ENCODE measurements around the gene TBC1D4. TPM values are rescaled to one million over a fixed set of nuclear protein-coding genes. Genes with fewer than 3 reads are reported as not detected.

Gene TBC1D4
- total RNA-seq, 1 donor from 2014 or later = 4.8 TPM

DNA sequence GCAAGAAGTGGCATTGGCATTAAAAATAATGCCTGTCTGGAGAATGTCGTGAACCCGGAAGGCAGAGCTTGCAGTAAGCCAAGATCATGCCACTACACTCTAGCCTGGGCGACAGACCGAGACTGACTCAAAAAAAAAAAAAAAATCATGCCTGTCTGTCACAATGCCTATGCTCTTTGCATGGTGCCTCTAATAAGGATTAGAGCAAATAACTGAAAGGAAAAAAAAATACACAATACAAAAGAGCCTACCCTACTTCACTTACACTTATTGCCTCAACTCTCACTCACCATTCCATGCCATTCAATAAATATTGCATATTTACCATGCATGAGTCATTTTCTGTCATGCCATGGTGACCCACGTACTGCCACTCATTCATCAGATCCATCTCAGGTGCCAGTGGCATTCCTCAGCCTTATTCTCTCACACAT, 49.1 kb downstream of the TBC1D4 start:
- peaks cover 1% of the 10 kb centered on the region for H3K9me3 Mint-ChIP-seq (ENCODE audit: unreplicated experiment)
- no peak overlapping the region for H3K27ac Mint-ChIP-seq (ENCODE audit: unreplicated experiment)
- no peak overlapping the region for H3K4me3 Mint-ChIP-seq (ENCODE audit: unreplicated experiment)
- H3K4me1 Mint-ChIP-seq (ENCODE audit: low read depth, unreplicated experiment) = peaks cover 4% of the 10 kb centered on the region
- DNase-seq = no peak
- H3K36me3 Mint-ChIP-seq (ENCODE audit: unreplicated experiment) = no peaks in the 10 kb centered on the region
- H3K27me3 Mint-ChIP-seq (ENCODE audit: unreplicated experiment) = no peaks in the 10 kb centered on the region
- TF ChIP-seq, protein P1, sequence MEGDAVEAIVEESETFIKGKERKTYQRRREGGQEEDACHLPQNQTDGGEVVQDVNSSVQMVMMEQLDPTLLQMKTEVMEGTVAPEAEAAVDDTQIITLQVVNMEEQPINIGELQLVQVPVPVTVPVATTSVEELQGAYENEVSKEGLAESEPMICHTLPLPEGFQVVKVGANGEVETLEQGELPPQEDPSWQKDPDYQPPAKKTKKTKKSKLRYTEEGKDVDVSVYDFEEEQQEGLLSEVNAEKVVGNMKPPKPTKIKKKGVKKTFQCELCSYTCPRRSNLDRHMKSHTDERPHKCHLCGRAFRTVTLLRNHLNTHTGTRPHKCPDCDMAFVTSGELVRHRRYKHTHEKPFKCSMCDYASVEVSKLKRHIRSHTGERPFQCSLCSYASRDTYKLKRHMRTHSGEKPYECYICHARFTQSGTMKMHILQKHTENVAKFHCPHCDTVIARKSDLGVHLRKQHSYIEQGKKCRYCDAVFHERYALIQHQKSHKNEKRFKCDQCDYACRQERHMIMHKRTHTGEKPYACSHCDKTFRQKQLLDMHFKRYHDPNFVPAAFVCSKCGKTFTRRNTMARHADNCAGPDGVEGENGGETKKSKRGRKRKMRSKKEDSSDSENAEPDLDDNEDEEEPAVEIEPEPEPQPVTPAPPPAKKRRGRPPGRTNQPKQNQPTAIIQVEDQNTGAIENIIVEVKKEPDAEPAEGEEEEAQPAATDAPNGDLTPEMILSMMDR (IDR thresholded peaks at IDR 0.05; ENCODE audit: partially characterized antibody, unreplicated experiment) = no peak

DNA sequence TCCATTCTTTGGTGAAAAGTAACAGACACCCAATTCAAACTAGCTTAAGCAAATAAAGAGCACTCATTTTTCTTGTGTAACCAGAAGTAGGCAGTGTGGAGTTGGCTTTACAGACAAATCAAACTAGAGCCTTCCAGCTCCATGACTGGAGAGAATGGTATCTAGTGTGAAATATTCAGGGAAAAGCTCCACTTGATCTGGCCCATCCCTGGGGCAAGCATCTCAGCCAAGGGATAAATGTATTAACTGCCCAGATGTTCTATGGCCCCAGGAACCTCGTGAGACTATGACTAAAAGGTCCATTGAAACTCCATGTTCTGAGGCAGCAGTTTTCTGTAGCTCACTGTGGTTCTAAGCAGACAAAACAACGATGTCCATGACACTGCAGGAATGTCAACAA, 49.9 kb downstream of the TBC1D4 start:
- H3K27me3 Mint-ChIP-seq (ENCODE audit: unreplicated experiment) = no peaks in the 10 kb centered on the region
- peaks cover 1% of the 10 kb centered on the region for H3K9me3 Mint-ChIP-seq (ENCODE audit: unreplicated experiment)
- TF ChIP-seq, protein P1 (IDR thresholded peaks at IDR 0.05; ENCODE audit: partially characterized antibody, unreplicated experiment) = no peak
- H3K4me3 Mint-ChIP-seq (ENCODE audit: unreplicated experiment) = no peak overlapping the region
- H3K4me1 Mint-ChIP-seq (ENCODE audit: low read depth, unreplicated experiment) = peaks cover 8% of the 10 kb centered on the region
- no peak overlapping the region for H3K27ac Mint-ChIP-seq (ENCODE audit: unreplicated experiment)
- H3K36me3 Mint-ChIP-seq (ENCODE audit: unreplicated experiment) = no peaks in the 10 kb centered on the region
- DNase-seq = no peak

DNA sequence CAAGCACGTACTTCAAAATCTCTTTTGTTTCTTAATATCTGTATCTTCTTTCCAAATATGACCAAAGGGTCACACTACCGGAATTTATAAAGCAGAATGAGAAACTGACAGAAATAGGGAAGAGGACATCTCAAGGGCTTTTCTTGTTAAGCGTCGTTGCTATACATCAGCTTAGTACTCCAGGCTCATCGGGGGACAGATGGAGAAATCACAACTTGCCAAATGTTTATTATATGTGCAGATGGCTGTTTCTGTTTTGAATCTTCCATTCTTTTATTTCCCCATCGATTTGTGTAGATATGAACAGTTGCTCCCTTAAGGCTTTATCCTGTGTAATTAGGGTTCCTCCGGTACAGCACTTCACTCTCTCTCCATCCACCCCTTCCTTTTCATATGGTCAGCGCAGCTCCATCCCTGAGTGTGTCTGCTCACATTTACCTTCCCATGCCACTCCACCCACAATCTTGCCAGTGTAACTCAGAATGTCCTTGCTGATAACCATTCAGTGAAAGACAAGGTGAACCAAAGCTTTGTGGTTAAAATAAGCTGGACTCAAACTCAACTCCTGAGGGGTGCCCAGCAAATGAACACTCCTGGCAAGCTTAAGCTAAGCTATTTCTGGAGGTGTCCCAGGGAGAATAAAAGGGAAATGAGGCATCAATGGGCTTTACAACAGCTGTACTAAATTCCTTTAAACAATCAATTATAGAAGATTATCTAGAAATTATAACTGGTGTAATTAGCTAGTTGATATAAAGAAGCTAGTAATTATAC, 51.3 kb downstream of the TBC1D4 start:
- H3K36me3 Mint-ChIP-seq (ENCODE audit: unreplicated experiment) = no peaks in the 10 kb centered on the region

DNA sequence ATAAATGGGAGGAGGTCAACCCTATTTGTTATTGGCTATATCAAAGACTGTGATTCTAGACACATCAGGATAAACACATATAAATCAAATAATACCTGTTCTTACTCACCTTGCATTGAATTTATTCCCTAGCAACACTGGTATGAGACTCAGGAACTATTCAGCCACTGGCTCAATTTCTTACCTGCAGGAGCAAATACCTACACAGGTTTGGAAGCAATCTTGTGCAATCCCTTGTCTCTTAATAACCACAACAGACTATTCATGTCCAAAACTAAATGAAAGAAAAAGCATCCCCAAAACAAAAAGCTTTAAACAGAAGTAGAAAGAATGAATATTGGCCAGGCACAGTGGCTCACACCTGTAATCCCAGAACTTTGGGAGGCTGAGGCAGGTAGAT, 55.5 kb downstream of the TBC1D4 start:
- H3K27me3 Mint-ChIP-seq (ENCODE audit: unreplicated experiment) = no peaks in the 10 kb centered on the region
- peaks cover 8% of the 10 kb centered on the region for H3K4me1 Mint-ChIP-seq (ENCODE audit: low read depth, unreplicated experiment)
- no peaks in the 10 kb centered on the region for H3K36me3 Mint-ChIP-seq (ENCODE audit: unreplicated experiment)
- TF ChIP-seq, protein P1 (IDR thresholded peaks at IDR 0.05; ENCODE audit: partially characterized antibody, unreplicated experiment) = no peak
- DNase-seq = no peak
- no peak overlapping the region for H3K27ac Mint-ChIP-seq (ENCODE audit: unreplicated experiment)
- no peaks in the 10 kb centered on the region for H3K9me3 Mint-ChIP-seq (ENCODE audit: unreplicated experiment)
- no peak overlapping the region for H3K4me3 Mint-ChIP-seq (ENCODE audit: unreplicated experiment)

More for the DNA sequence above, 51.3 kb downstream of the TBC1D4 start:
- Mint-ChIP-seq H3K4me3 (ENCODE audit: unreplicated experiment) (peak overlapping the region; percentile 3), H3K27me3 (ENCODE audit: unreplicated experiment) (no peaks in the 10 kb centered on the region), H3K4me1 (ENCODE audit: low read depth, unreplicated experiment) (peaks cover 8% of the 10 kb centered on the region), H3K27ac (ENCODE audit: unreplicated experiment) (peak overlapping the region; percentile 10), H3K9me3 (ENCODE audit: unreplicated experiment) (peaks cover 1% of the 10 kb centered on the region)
- TF ChIP-seq, protein P1 (IDR thresholded peaks at IDR 0.05; ENCODE audit: partially characterized antibody, unreplicated experiment) = no peak
- no peak for DNase-seq

Measured in glutamatergic neuron (in vitro differentiated cells).